Duodenal mucosa (tissue), 2 donors: Measurements from ENCODE around the gene C12orf42.

ENCODE experiments used
- H3K27ac ChIP-seq: one replicate; pipeline ENCODE4 v1.7.0; 2013; ENCODE audit warnings: low read depth, low read length
- H3K27me3 ChIP-seq, 2 donors: one replicate each; pipeline ENCODE4 v1.7.0; 2013; ENCODE audit warnings: low read length in 2 of 2, control low read depth in 1 of 2; ENCODE audit not compliant: insufficient read depth in 2 of 2, control insufficient read depth in 1 of 2
- H3K36me3 ChIP-seq, 2 donors: one replicate each; pipeline ENCODE4 v1.7.0; 2013; ENCODE audit warnings: low read length in 2 of 2, control low read depth in 1 of 2; ENCODE audit not compliant: insufficient read depth in 2 of 2, control insufficient read depth in 1 of 2
- H3K4me1 ChIP-seq, 2 donors: one replicate each; pipeline ENCODE4 v1.7.0; 2013; ENCODE audit warnings: low read length in 2 of 2, control low read depth in 1 of 2; ENCODE audit not compliant: insufficient read depth in 2 of 2, control insufficient read depth in 1 of 2
- H3K4me3 ChIP-seq, 2 donors: one replicate each; pipeline ENCODE4 v1.7.0; 2013; ENCODE audit warnings: low read length in 2 of 2, low read depth in 1 of 2
- H3K9ac ChIP-seq, 2 donors: one replicate each; pipeline ENCODE4 v1.7.0; 2013; ENCODE audit warnings: low read length in 2 of 2, low read depth in 1 of 2
- H3K9me3 ChIP-seq, 2 donors: one replicate each; pipeline ENCODE4 v1.7.0; 2013; ENCODE audit warnings: low read length in 2 of 2, control low read depth in 1 of 2; ENCODE audit not compliant: control insufficient read depth in 1 of 2

C12orf42 gene

GRCh38 chr12:103317220-103317619, 178.5 kb downstream of the C12orf42 start:
- no peaks in the 10 kb centered on the region for H3K27me3 ChIP-seq
- no peaks in the 10 kb centered on the region for H3K36me3 ChIP-seq
- H3K4me3 ChIP-seq: no peak overlapping the region
- H3K27ac ChIP-seq: no peak overlapping the region
- no peaks in the 10 kb centered on the region for H3K9me3 ChIP-seq
- no peaks in the 10 kb centered on the region for H3K4me1 ChIP-seq
- H3K9ac ChIP-seq: no peak overlapping the region

- H3K36me3 ChIP-seq: no peaks in the 10 kb centered on the region
- no peak overlapping the region for H3K9ac ChIP-seq
- no peaks in the 10 kb centered on the region for H3K9me3 ChIP-seq
- H3K4me3 ChIP-seq: no peak overlapping the region
- no peaks in the 10 kb centered on the region for H3K4me1 ChIP-seq
- H3K27ac ChIP-seq: no peak overlapping the region
- no peaks in the 10 kb centered on the region for H3K27me3 ChIP-seq
Measured at GRCh38 chr12:103314786-103315185, 181.0 kb downstream of the C12orf42 start.

GRCh38 chr12:103313894-103314293, 181.9 kb downstream of the C12orf42 start:
- no peak overlapping the region for H3K4me3 ChIP-seq
- no peak overlapping the region for H3K27ac ChIP-seq
- no peak overlapping the region for H3K9ac ChIP-seq
- H3K4me1 ChIP-seq: no peaks in the 10 kb centered on the region
- no peaks in the 10 kb centered on the region for H3K36me3 ChIP-seq
- H3K27me3 ChIP-seq: no peaks in the 10 kb centered on the region
- H3K9me3 ChIP-seq: no peaks in the 10 kb centered on the region

DNA sequence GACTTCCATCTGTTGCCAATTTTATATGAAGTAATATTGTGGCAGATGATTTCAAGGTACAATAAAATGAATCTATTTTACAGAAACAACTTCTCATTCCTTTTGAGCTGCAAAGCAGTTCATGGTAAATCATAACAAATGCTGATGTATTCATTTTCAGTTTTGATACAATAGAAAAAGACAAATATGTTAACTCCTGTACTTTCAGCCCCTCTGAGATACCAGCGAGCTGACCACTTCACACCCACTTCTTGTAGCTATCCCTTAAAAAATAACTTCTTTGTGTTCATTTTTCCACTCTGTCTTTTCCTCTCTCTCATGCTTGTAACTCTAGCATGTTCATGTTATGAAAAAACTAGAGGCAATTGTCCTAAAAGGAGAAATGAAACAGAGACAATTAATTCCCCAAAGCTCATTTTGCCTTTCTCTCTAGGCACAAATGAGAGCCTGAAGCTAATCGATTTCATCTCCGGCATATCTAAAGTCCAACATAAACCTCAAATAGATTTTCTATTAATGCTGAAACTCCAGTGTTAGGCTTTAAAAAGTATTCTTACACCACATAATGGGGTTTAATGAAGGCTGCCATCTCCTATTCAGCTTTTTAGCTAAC, 182.9 kb downstream of the C12orf42 start:
- H3K9ac ChIP-seq: no peak overlapping the region
- no peaks in the 10 kb centered on the region for H3K9me3 ChIP-seq

DNA sequence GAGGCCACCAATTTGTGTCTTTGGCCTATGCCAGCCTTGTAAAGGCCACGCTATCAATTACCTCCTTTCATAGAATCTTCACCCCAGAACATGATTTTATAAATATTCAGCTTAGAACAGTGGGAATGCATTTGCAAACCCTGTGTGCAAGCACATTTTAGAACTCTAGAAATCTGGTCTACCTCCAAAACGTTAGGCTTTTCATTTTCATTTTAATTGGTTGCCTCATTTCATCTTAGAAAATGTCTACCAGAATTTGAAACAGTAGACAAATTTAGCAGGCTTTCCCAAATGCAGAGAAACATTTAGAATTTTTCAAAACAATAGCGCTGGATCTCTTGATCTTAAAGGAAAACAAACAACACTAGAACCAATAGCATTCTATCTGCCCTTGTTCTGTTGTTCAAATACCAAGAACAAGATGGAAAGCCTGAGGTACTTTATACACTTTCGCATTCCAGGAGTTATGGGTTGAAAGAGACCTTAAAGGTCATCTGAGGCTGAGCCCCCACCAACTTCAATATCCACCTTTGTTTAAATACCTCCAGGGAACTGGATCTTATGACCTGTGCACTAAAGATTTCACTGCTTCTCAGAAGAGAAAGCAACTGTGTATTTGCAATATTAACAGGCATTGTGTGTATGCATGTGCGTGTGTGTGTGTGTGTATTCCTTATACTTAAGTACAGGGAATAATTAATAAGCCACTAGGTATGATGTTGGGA, 185.1 kb downstream of the C12orf42 start:
- H3K4me1 ChIP-seq: no peaks in the 10 kb centered on the region
- no peaks in the 10 kb centered on the region for H3K27me3 ChIP-seq

More for the DNA sequence above, 182.9 kb downstream of the C12orf42 start:
- no peak overlapping the region for H3K27ac ChIP-seq
- no peaks in the 10 kb centered on the region for H3K4me1 ChIP-seq
- no peak overlapping the region for H3K4me3 ChIP-seq
- no peaks in the 10 kb centered on the region for H3K36me3 ChIP-seq
- no peaks in the 10 kb centered on the region for H3K27me3 ChIP-seq

DNA sequence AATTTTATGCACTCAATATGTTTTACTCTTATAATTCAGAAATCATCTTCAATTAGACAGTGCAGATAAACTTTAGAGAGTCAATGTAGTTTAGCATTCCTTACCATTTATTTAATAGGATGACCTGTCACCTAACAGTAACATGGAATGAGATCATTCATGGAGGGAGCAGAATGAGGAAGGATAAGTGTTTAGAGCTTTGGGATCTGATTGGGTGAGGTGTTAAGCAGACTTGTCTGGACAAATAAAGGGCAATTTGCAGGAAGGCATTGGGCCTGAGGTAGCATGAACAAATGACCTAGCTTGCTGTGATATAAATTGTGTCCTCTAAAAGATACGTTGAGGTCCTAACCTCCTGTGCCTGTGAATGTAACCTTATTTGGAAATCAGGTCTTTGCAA, 187.4 kb downstream of the C12orf42 start:
- no peaks in the 10 kb centered on the region for H3K36me3 ChIP-seq
- H3K9ac ChIP-seq: no peak overlapping the region
- H3K4me3 ChIP-seq: no peak overlapping the region
- no peaks in the 10 kb centered on the region for H3K9me3 ChIP-seq
- no peaks in the 10 kb centered on the region for H3K27me3 ChIP-seq
- H3K27ac ChIP-seq: no peak overlapping the region
- no peaks in the 10 kb centered on the region for H3K4me1 ChIP-seq

More for the DNA sequence above, 185.1 kb downstream of the C12orf42 start:
- Histone ChIP-seq H3K9me3 (no peaks in the 10 kb centered on the region), H3K27ac (no peak overlapping the region), H3K4me3 (no peak overlapping the region), H3K36me3 (no peaks in the 10 kb centered on the region), H3K9ac (no peak overlapping the region)

DNA sequence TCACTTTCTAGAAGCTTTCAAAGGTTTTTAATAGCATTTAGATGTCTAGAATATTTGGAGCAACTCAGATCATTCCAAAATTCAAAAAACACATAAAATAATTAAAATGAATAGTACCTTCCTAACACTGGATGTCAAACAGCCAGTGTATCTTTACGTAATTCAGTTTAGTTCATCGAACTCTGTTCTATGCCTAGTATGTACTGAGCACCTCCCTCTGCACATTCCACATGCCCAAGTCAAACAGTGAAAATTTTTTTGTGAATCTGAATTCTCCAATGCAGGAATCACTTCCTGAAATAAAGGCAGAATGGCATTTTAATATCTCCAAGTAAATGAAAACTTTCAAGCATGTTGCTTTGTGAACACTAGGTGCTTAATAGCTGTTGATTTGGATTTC, 192.3 kb downstream of the C12orf42 start:
- H3K4me3 ChIP-seq: no peak overlapping the region
- no peaks in the 10 kb centered on the region for H3K36me3 ChIP-seq
- H3K9ac ChIP-seq: no peak overlapping the region
- H3K27me3 ChIP-seq: no peaks in the 10 kb centered on the region
- H3K9me3 ChIP-seq: no peaks in the 10 kb centered on the region
- H3K27ac ChIP-seq: no peak overlapping the region
- H3K4me1 ChIP-seq: no peaks in the 10 kb centered on the region

GRCh38 chr12:103301642-103302591, 193.9 kb downstream of the C12orf42 start:
- Histone ChIP-seq H3K9ac (no peak overlapping the region), H3K27me3 (no peaks in the 10 kb centered on the region), H3K36me3 (no peaks in the 10 kb centered on the region), H3K4me3 (no peak overlapping the region), H3K27ac (no peak overlapping the region), H3K4me1 (no peaks in the 10 kb centered on the region), H3K9me3 (no peaks in the 10 kb centered on the region)

DNA sequence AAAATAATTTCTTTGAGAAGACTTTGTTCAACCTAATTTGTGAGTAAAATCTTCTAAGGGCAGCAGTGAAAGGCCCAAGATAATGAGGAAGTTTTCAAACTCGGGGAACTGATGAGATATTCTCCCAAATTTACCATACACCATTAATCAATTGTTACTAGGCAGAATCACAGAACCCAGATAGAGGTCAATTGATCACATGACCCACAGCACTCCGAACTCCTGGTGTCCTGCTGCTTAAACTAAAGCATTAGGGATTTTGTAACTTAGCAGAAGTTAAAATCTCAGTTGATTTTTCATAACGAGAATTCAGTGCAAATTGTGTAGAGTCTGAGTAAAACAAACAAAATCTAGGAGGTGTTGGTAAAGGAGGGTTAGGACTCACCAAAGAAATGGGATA, 207.8 kb downstream of the C12orf42 start:
- Histone ChIP-seq H3K9ac (no peak overlapping the region), H3K4me1 (no peaks in the 10 kb centered on the region), H3K9me3 (no peaks in the 10 kb centered on the region), H3K4me3 (no peak overlapping the region), H3K36me3 (no peaks in the 10 kb centered on the region), H3K27me3 (no peaks in the 10 kb centered on the region), H3K27ac (no peak overlapping the region)

DNA sequence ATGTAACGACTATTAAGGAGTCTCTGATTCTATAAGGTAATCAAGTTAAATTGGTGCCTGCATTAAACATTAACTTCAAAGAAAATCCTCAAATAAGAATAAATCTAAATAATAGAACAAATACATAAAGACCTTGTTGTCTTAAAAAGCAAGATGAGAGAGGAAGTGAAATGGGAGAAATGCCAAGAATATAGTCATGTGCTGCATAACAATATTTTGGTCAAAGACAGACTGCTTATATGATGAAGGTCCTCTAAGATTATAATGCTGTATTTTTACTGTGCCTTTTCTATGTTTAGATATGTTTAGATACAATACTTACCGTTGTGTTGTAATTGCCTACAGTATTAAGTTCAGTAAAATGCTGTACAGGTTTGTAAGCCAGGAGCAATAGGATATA, 213.6 kb downstream of the C12orf42 start:
- no peaks in the 10 kb centered on the region for H3K4me1 ChIP-seq
- no peak overlapping the region for H3K4me3 ChIP-seq
- H3K9ac ChIP-seq: no peak overlapping the region
- no peaks in the 10 kb centered on the region for H3K36me3 ChIP-seq
- no peaks in the 10 kb centered on the region for H3K27me3 ChIP-seq
- H3K27ac ChIP-seq: no peak overlapping the region
- no peaks in the 10 kb centered on the region for H3K9me3 ChIP-seq
